CD14-positive monocyte (primary cell): Measurements from ENCODE around the gene UBAP2L. TPM values are rescaled to one million over a fixed set of nuclear protein-coding genes. Genes with fewer than 3 reads are reported as not detected.

ENCODE experiments used
- DNase-seq, 3 donors: peaks; one replicate each; pipeline ENCODE4 v3.0.0-alpha.2; 2011 to 2022
- H2AFZ ChIP-seq: 2 replicates; pipeline ENCODE4 v1.6.0; 2012; ENCODE audit warnings: mild to moderate bottlenecking, low read depth, low read length, inconsistent platforms; ENCODE audit not compliant: insufficient read depth, poor library complexity, severe bottlenecking
- H3K27ac ChIP-seq, 2 donors: 1 replicate in 1 of 2; 2 replicates in 1 of 2; pipeline ENCODE4 v1.5.1; 2012 to 2013; ENCODE audit warnings: low read length in 2 of 2, control low read depth in 1 of 2, inconsistent platforms in 1 of 2, low read depth in 1 of 2, mild to moderate bottlenecking in 1 of 2
- H3K27me3 ChIP-seq, 2 donors: one replicate each; pipeline versions ENCODE4 v1.6.0 to v1.6.1; 2011 to 2013; ENCODE audit warnings: low read length in 2 of 2; ENCODE audit not compliant: control insufficient read depth in 2 of 2, insufficient read depth in 2 of 2
- H3K36me3 ChIP-seq, 2 donors: replicated peaks in 1 of 2; 1 replicate in 1 of 2; 2 replicates in 1 of 2; pipeline versions ENCODE4 v1.5.1 to v1.6.1; 2012 to 2013; ENCODE audit warnings: low read length in 2 of 2, control low read depth in 1 of 2, inconsistent platforms in 1 of 2, mild to moderate bottlenecking in 1 of 2; ENCODE audit not compliant: insufficient read depth in 2 of 2, control insufficient read depth in 1 of 2
- H3K4me1 ChIP-seq, 2 donors: 1 replicate in 1 of 2; 2 replicates in 1 of 2; pipeline versions ENCODE4 v1.5.1 to v1.6.1; 2012 to 2013; ENCODE audit warnings: low read length in 2 of 2, control low read depth in 1 of 2, inconsistent platforms in 1 of 2, mild to moderate bottlenecking in 1 of 2, moderate library complexity in 1 of 2; ENCODE audit not compliant: insufficient read depth in 2 of 2, control insufficient read depth in 1 of 2
- H3K4me2 ChIP-seq: replicated peaks from 2 replicates; pipeline ENCODE3; 2012; ENCODE audit warnings: low read length, moderate library complexity, mild to moderate bottlenecking; ENCODE audit not compliant: poor library complexity, severe bottlenecking; ENCODE audit errors: extremely low read depth
- H3K4me3 ChIP-seq, 3 experiments: fragments of 200-600 bp in 1 of 3; sonication (generic) in 1 of 3; replicated peaks in 1 of 3; 1 replicate in 2 of 3; 2 replicates in 1 of 3; pipeline ENCODE4 v1.5.1; 2011 to 2013; ENCODE audit warnings: low read length in 3 of 3, mild to moderate bottlenecking in 3 of 3, control low read depth in 2 of 3, low read depth in 2 of 3, inconsistent platforms in 1 of 3, moderate library complexity in 1 of 3
- H3K79me2 ChIP-seq: 2 replicates; pipeline ENCODE4 v1.6.0; 2012; ENCODE audit warnings: mild to moderate bottlenecking, control low read depth, inconsistent platforms, low read length, moderate library complexity; ENCODE audit not compliant: insufficient read depth
- H3K9ac ChIP-seq: 2 replicates; pipeline ENCODE4 v1.6.0; 2017; ENCODE audit warnings: low read length, mild to moderate bottlenecking; ENCODE audit not compliant: insufficient read depth, poor library complexity, severe bottlenecking
- H3K9me3 ChIP-seq, 2 donors: replicated peaks in 1 of 2; 1 replicate in 1 of 2; 2 replicates in 1 of 2; pipeline versions ENCODE4 v1.5.1 to v1.6.1; 2012 to 2013; ENCODE audit warnings: low read length in 2 of 2, control low read depth in 1 of 2; ENCODE audit not compliant: control insufficient read depth in 1 of 2, insufficient read depth in 1 of 2
- H4K20me1 ChIP-seq: 2 replicates; pipeline ENCODE4 v1.6.0; 2012; ENCODE audit warnings: mild to moderate bottlenecking, low read length, control low read depth, moderate library complexity; ENCODE audit not compliant: insufficient read depth
- H3K27ac Mint-ChIP-seq, 7 donors: one replicate each; pipeline ENCODE4 v1.8.0; 2020; ENCODE audit warnings: mild to moderate bottlenecking in 7 of 7, mixed read lengths in 7 of 7, moderate library complexity in 6 of 7, inconsistent platforms in 2 of 7
- H3K27me3 Mint-ChIP-seq, 3 donors: one replicate each; pipeline ENCODE4 v1.8.0; 2021 to 2022; ENCODE audit warnings: low read depth in 3 of 3, mild to moderate bottlenecking in 3 of 3, mixed read lengths in 3 of 3, moderate library complexity in 3 of 3, inconsistent platforms in 1 of 3
- H3K36me3 Mint-ChIP-seq, 2 donors: one replicate each; pipeline ENCODE4 v1.8.0; 2020; ENCODE audit warnings: mixed read lengths in 2 of 2, inconsistent platforms in 1 of 2, mild to moderate bottlenecking in 1 of 2
- H3K4me1 Mint-ChIP-seq: one replicate; pipeline ENCODE4 v1.8.0; 2020; ENCODE audit warnings: mild to moderate bottlenecking, mixed read lengths
- H3K4me3 Mint-ChIP-seq, 2 donors: one replicate each; pipeline ENCODE4 v1.8.0; 2020; ENCODE audit warnings: mild to moderate bottlenecking in 2 of 2, mixed read lengths in 2 of 2, moderate library complexity in 1 of 2
- H3K9me3 Mint-ChIP-seq, 7 donors: one replicate each; pipeline ENCODE4 v1.8.0; 2020 to 2022; ENCODE audit warnings: mixed read lengths in 7 of 7, mild to moderate bottlenecking in 6 of 7, moderate library complexity in 6 of 7, inconsistent platforms in 2 of 7
- CTCF ChIP-seq: fragments of 200-600 bp; IDR thresholded peaks from one replicate; pipeline ENCODE4 v1.8.0; 2022; ENCODE audit warnings: antibody characterized with exemption, mild to moderate bottlenecking
- WGBS: methylation state at CpG from one replicate; pipeline ENCODE4 v1.1.5; 2013; ENCODE audit warnings: missing lambda C conversion rate; ENCODE audit not compliant: insufficient coverage; 5-methylcytosine and 5-hydroxymethylcytosine counted together
- intact Hi-C, 2 donors: fragments of 100-400 bp; cut with micrococcal nuclease; formaldehyde crosslinking; loops; one replicate each; pipeline versions ENCODE4 v1.15.0 to v1.15.1; 2023
- polyA plus RNA-seq, 3 donors: library from polyadenylated mRNA; depleted of rRNA in 1 of 3; unstranded in 2 of 3; stranded (reverse) in 1 of 3; fragments of 300-500 nt in 2 of 3; fragments of >200 nt in 1 of 3; fragmentation: Illumina TruSeq in 2 of 3; gene quantifications; 1 replicate in 2 of 3; 2 replicates in 1 of 3; pipeline ENCODE4 v1.2.3, GENCODE V29; 2012 to 2021

UBAP2L gene
- polyA plus RNA-seq, 3 donors, result 40.1 to 200 (median 46.8) TPM

- H3K9ac ChIP-seq, result no peak overlapping the region
- H3K27ac ChIP-seq, result peak overlapping the region in 1 of 2 donors; percentile 5
- H3K4me3 ChIP-seq, result no peak overlapping the region
- no peak for TF ChIP-seq CTCF
- peaks cover 79 to 88% of the 10 kb centered on the region in 2 donors for H3K36me3 Mint-ChIP-seq
- H3K27ac Mint-ChIP-seq, result no peak overlapping the region
- peaks cover 3 to 6% of the 10 kb centered on the region in 2 donors for H3K4me1 ChIP-seq
- peaks cover 8% of the 10 kb centered on the region for H3K4me1 Mint-ChIP-seq
- H2AFZ ChIP-seq, result no peak overlapping the region
- H3K4me2 ChIP-seq, result no peak overlapping the region
- 100% methylated on average over 1 of the region's 4 CpGs for WGBS
- peaks cover 75 to 88% of the 10 kb centered on the region in 2 donors for H3K36me3 ChIP-seq
- H3K27me3 Mint-ChIP-seq, result peaks cover 0 to 1% (median 0%) of the 10 kb centered on the region in 3 donors
- DNase-seq, result no peak
- H3K4me3 Mint-ChIP-seq, result no peak overlapping the region
- H3K79me2 ChIP-seq, result no peaks in the 10 kb centered on the region
- H3K9me3 Mint-ChIP-seq, result no peaks in the 10 kb centered on the region
- H4K20me1 ChIP-seq, result peaks cover 16% of the 10 kb centered on the region
- no peaks in the 10 kb centered on the region for H3K9me3 ChIP-seq
- intact Hi-C loops, result no loop called here
- H3K27me3 ChIP-seq, result no peaks in the 10 kb centered on the region
Observed at GRCh38 chr1:154265586-154265985, 44.8 kb downstream of the UBAP2L start.

GRCh38 chr1:154270833-154271232, 50.1 kb downstream of the UBAP2L start:
- no peak overlapping the region for H3K9ac ChIP-seq
- H3K9me3 ChIP-seq, result no peaks in the 10 kb centered on the region
- no peak overlapping the region for H2AFZ ChIP-seq
- Mint-ChIP-seq H3K36me3 (peaks cover 51 to 67% of the 10 kb centered on the region in 2 donors), H3K27ac (peak overlapping the region; percentile 12 to 98 (median 96)), H3K4me1 (peaks cover 23% of the 10 kb centered on the region), H3K27me3 (peaks cover 0 to 3% (median 0%) of the 10 kb centered on the region in 3 donors), H3K9me3 (no peaks in the 10 kb centered on the region), H3K4me3 (no peak overlapping the region)
- peaks cover 16 to 20% of the 10 kb centered on the region in 2 donors for H3K4me1 ChIP-seq
- peak in 1 of 3 donors; percentile 28 for DNase-seq
- WGBS, result 20% methylated on average over 1 of the region's 5 CpGs
- no peak for TF ChIP-seq CTCF
- H3K4me2 ChIP-seq, result no peak overlapping the region
- peaks cover 42 to 66% of the 10 kb centered on the region in 2 donors for H3K36me3 ChIP-seq
- H3K27me3 ChIP-seq, result no peaks in the 10 kb centered on the region
- H3K27ac ChIP-seq, result peak overlapping the region in 1 of 2 donors; percentile 94
- intact Hi-C loops, result loop anchor here (5.0 kb wide), 4 partner anchors 49 to 279 kb away; partner anchors contain the start of genes RPS27 (in 1 of the 2) and UBAP2L (in 1 of the 2)
- no peak overlapping the region for H3K4me3 ChIP-seq
- no peaks in the 10 kb centered on the region for H4K20me1 ChIP-seq
- peaks cover 13% of the 10 kb centered on the region for H3K79me2 ChIP-seq
